ENCODE results near the gene OTOGL. TPM values are rescaled to one million over a fixed set of nuclear protein-coding genes. Genes with fewer than 3 reads are reported as not detected.
"Not testable (repeated sequence)": the region's sequence is repeated elsewhere in the genome, so short reads cannot be mapped to it uniquely, and the experiment has no call there.

Gene OTOGL
- total RNA-seq, 1 donor from 2014 or later: not detected

DNA sequence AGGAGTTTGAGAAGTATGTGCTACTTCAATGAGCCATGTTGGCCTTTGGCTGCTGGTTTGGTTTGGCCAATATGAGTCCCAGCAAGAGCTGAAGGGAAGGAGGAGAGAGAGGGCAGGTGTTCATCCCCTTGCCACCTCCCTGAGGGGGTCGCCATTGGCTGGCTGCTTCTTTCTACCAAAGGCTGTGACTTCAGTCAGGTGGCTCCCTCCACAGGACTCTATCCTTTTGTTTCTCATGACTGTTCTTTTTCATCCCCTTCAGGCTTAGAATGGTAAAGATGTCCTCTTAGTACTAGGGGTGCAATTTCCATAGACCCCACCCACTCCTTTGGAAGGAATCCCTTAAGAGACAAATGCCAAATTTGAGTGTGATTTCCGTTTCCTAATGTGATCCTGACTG is 31.2 kb upstream of the OTOGL start:
- CTCF ChIA-PET: no interaction called here
- ATAC-seq (ENCODE audit: low read depth): no peak

GRCh38 chr12:80083892-80084614 is 15.3 kb upstream of the OTOGL start:
- DNase-seq; CTCF ChIA-PET; H3K27ac Mint-ChIP-seq; H3K27me3 Mint-ChIP-seq; intact Hi-C loops (cut with micrococcal nuclease); H3K36me3 Mint-ChIP-seq (ENCODE audit: low read depth); POLR2A ChIA-PET: not testable (repeated sequence)
- Mint-ChIP-seq H3K4me1 (peaks cover 20% of the 10 kb centered on the region), H3K9me3 (peaks cover 17% of the 10 kb centered on the region), H3K4me3 (peak overlapping the region; percentile 28)
- peak; percentile 65 for ATAC-seq (ENCODE audit: low read depth)

More for the DNA sequence above, 31.2 kb upstream of the OTOGL start:
- H3K36me3 Mint-ChIP-seq (ENCODE audit: low read depth): no peaks in the 10 kb centered on the region
- no peak overlapping the region for H3K27ac Mint-ChIP-seq
- peaks cover 2% of the 10 kb centered on the region for H3K27me3 Mint-ChIP-seq
- intact Hi-C loops (cut with micrococcal nuclease): no loop called here
- TF ChIP-seq, protein P1, sequence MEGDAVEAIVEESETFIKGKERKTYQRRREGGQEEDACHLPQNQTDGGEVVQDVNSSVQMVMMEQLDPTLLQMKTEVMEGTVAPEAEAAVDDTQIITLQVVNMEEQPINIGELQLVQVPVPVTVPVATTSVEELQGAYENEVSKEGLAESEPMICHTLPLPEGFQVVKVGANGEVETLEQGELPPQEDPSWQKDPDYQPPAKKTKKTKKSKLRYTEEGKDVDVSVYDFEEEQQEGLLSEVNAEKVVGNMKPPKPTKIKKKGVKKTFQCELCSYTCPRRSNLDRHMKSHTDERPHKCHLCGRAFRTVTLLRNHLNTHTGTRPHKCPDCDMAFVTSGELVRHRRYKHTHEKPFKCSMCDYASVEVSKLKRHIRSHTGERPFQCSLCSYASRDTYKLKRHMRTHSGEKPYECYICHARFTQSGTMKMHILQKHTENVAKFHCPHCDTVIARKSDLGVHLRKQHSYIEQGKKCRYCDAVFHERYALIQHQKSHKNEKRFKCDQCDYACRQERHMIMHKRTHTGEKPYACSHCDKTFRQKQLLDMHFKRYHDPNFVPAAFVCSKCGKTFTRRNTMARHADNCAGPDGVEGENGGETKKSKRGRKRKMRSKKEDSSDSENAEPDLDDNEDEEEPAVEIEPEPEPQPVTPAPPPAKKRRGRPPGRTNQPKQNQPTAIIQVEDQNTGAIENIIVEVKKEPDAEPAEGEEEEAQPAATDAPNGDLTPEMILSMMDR (IDR thresholded peaks at IDR 0.05): no peak
- POLR2A ChIA-PET: no interaction called here
- H3K9me3 Mint-ChIP-seq: peaks cover 4% of the 10 kb centered on the region
- no peak overlapping the region for H3K4me3 Mint-ChIP-seq
- no peaks in the 10 kb centered on the region for H3K4me1 Mint-ChIP-seq
- no peak for DNase-seq

DNA sequence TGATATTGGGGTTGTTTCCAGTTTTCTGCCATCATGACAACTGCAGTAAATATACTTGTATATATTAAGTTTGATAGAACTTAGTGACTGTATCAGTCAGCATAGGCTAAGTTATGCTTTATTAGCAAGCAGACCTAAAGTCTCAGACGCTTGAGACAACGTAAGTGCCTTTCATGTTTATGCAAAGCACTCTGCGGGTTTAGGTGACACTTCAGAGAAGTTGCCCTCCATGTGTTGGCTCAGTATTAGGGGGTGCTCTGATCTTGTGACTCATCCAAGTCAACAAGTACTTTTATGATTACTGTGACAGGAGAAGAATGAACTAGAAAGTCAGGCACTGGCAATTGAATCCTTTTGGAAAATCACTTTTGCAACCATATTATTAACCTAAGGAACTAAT is 13.3 kb upstream of the OTOGL start:
- Mint-ChIP-seq H3K4me1 (peaks cover 20% of the 10 kb centered on the region), H3K27me3 (peaks cover 2% of the 10 kb centered on the region), H3K36me3 (ENCODE audit: low read depth) (peaks cover 8% of the 10 kb centered on the region), H3K4me3 (no peak overlapping the region), H3K9me3 (peaks cover 17% of the 10 kb centered on the region), H3K27ac (no peak overlapping the region)
- intact Hi-C loops (cut with micrococcal nuclease): no loop called here
- ATAC-seq (ENCODE audit: low read depth) (no peak), DNase-seq (no peak)
- POLR2A ChIA-PET: no interaction called here
- CTCF ChIA-PET: no interaction called here
- TF ChIP-seq, protein P1 (IDR thresholded peaks at IDR 0.05): no peak

GRCh38 chr12:80087486-80088213 is 11.7 kb upstream of the OTOGL start:
- CTCF ChIA-PET: no interaction called here
- H3K4me3 Mint-ChIP-seq: no peak overlapping the region
- no peak overlapping the region for H3K27ac Mint-ChIP-seq
- H3K9me3 Mint-ChIP-seq: peaks cover 10% of the 10 kb centered on the region
- DNase-seq: no peak
- peaks cover 6% of the 10 kb centered on the region for H3K36me3 Mint-ChIP-seq (ENCODE audit: low read depth)
- H3K27me3 Mint-ChIP-seq: peaks cover 4% of the 10 kb centered on the region
- TF ChIP-seq, protein P1 (IDR thresholded peaks at IDR 0.05): no peak
- peaks cover 19% of the 10 kb centered on the region for H3K4me1 Mint-ChIP-seq
- no peak for ATAC-seq (ENCODE audit: low read depth)
- POLR2A ChIA-PET: no interaction called here
- intact Hi-C loops (cut with micrococcal nuclease): no loop called here

- Mint-ChIP-seq H3K27me3 (no peaks in the 10 kb centered on the region), H3K4me3 (no peak overlapping the region), H3K4me1 (no peaks in the 10 kb centered on the region), H3K27ac (no peak overlapping the region), H3K36me3 (ENCODE audit: low read depth) (no peaks in the 10 kb centered on the region), H3K9me3 (no peaks in the 10 kb centered on the region)
- intact Hi-C loops (cut with micrococcal nuclease): no loop called here
- no peak for ATAC-seq (ENCODE audit: low read depth)
- ChIA-PET CTCF (no interaction called here), POLR2A (no interaction called here)
- DNase-seq: no peak
- TF ChIP-seq, protein P1 (IDR thresholded peaks at IDR 0.05): no peak
Measured at GRCh38 chr12:80100591-80100990, 1.3 kb downstream of the OTOGL start.

Data from activated B cell treated with CpG ODN at 0.5 μM for 24 hours (primary cell).